ENCODE measurements around the gene PLCZ1.

Gene PLCZ1

DNA sequence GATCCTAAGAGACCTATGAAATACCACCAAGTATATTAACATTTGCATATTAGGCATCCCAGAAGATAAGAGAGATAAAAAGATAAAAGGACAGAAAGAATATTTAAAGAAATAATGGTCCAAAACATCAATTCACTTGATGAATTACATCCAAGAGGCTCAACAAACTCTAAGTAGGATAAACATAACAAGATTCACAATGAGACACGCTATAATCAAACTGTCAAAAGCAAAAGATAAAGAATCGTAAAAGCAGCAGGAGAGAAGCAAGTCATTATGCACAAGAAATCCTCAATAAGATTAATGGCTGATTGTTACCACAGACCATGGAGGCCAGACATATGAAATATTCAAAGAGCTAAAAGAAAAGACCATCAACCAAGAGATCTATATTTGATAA is 79.6 kb downstream of the PLCZ1 start:
- no peak for DNase-seq (ENCODE audit: low read depth)
- TF ChIP-seq CTCF (IDR thresholded peaks at IDR 0.05; ENCODE audit: insufficient read depth, low read depth, low read length, missing control alignments): no peak

DNA sequence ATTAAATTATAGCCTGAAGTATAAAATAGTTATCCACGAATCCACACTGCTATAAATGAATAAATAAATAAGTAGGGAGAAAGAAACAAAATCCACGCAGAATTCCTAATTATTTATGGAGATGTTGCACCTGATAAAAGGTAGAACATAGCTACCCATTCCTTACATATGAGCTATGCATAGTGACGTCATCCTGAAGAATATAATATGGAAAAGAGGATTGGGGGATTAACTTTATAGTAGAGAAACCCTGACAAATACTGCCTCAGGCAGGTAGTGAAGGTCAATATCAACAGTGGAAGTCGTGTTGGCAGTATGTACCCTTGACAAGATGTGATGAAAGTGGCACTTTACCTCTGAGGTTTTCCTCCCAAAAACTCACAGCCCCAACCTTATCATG is 82.5 kb downstream of the PLCZ1 start:
- H3K4me3 ChIP-seq (ENCODE audit: low read depth, low read length): no peak overlapping the region
- DNase-seq (ENCODE audit: low read depth): no peak
- no peak for TF ChIP-seq CTCF (IDR thresholded peaks at IDR 0.05; ENCODE audit: insufficient read depth, low read depth, low read length, missing control alignments)

More for the DNA sequence above, 79.6 kb downstream of the PLCZ1 start:
- H3K4me3 ChIP-seq (ENCODE audit: low read depth, low read length): no peak overlapping the region

- no peak overlapping the region for H3K4me3 ChIP-seq (ENCODE audit: low read depth, low read length)
- TF ChIP-seq CTCF (IDR thresholded peaks at IDR 0.05; ENCODE audit: insufficient read depth, low read depth, low read length, missing control alignments): no peak
- DNase-seq (ENCODE audit: low read depth): no peak
Measured at GRCh38 chr12:18653465-18653864, 84.3 kb downstream of the PLCZ1 start.

GRCh38 chr12:18652596-18652995 is 85.2 kb downstream of the PLCZ1 start:
- TF ChIP-seq CTCF (IDR thresholded peaks at IDR 0.05; ENCODE audit: insufficient read depth, low read depth, low read length, missing control alignments): no peak
- DNase-seq (ENCODE audit: low read depth): no peak
- no peak overlapping the region for H3K4me3 ChIP-seq (ENCODE audit: low read depth, low read length)

DNA sequence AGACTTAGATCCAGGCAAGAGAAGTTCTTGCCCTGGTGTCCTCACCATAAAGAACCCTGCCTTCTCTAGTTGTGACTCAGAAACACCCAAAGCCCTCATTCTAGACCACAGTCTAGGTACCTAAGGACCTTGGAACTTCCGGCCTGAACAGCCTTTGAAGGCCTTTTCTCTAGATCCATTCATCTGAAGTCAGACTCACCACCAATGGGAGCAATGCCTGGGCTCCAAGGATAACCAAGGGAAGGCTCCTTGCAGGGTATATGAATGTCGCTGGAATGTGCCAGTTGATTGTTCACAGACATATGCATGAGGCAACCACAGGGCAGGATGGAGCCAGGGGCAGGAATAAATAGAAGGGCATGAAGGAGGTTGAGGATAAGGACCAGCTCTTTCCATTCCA is 86.3 kb downstream of the PLCZ1 start:
- TF ChIP-seq CTCF (IDR thresholded peaks at IDR 0.05; ENCODE audit: insufficient read depth, low read depth, low read length, missing control alignments): no peak
- DNase-seq (ENCODE audit: low read depth): no peak

DNA sequence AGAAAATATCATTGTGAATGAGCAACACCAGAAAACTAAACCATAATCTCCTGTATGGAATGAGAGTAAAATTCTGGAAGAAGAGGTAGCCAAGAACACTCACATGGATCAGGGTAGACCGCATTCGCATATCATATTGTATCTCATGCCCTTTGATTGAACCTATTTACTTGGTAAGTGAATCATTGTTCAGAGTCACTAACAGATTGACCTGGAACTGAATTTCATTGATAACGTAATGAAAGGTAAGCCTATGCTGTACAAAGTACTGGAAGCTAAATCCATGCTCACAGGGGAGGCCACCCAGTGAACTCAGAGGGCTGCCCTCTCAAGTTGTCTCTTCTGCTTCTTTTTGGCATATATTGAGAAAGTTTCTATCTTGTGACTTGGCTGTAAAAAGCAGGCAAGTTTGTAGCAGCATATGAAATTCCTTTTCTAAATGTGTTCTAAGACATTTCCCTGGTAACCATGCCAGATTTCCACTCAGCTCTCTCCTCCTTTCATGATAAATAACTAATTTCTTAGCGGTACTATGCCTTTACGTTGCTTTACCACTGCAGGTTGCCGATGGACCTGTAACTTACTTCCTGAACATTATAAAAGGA is 91.4 kb downstream of the PLCZ1 start:
- H3K4me3 ChIP-seq (ENCODE audit: low read depth, low read length): no peak overlapping the region
- DNase-seq (ENCODE audit: low read depth): no peak
- no peak for TF ChIP-seq CTCF (IDR thresholded peaks at IDR 0.05; ENCODE audit: insufficient read depth, low read depth, low read length, missing control alignments)

More for the DNA sequence above, 86.3 kb downstream of the PLCZ1 start:
- H3K4me3 ChIP-seq (ENCODE audit: low read depth, low read length): no peak overlapping the region

DNA sequence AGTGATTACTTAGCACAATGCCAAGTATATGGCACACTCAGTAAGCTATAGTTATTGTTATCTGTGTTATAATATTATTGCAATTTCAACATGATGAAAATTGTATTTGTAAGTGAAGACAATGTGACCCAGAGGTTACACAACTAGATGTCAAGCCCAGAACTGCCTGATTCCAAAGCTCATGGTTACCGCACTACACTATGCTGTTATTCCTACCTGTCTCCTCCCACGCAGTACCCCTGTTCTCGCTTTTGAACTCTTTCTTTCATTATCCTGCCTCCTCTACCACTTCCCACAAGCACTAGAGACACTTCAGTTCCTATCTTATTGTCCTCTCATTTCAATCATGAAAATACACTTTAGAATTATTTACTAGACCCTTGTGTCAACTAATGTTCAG is 93.2 kb downstream of the PLCZ1 start:
- DNase-seq (ENCODE audit: low read depth): no peak
- H3K4me3 ChIP-seq (ENCODE audit: low read depth, low read length): no peak overlapping the region
- TF ChIP-seq CTCF (IDR thresholded peaks at IDR 0.05; ENCODE audit: insufficient read depth, low read depth, low read length, missing control alignments): no peak
